Left lung (tissue), 14 donors: ENCODE results near the gene MYBPC2. TPM values are rescaled to one million over a fixed set of nuclear protein-coding genes. Genes with fewer than 3 reads are reported as not detected.

ENCODE experiments used
- ATAC-seq: fragments of 200-7000 bp; cut with Tn5 transposase; one replicate; pipeline ENCODE4 v1.9.1; 2020; ENCODE audit warnings: moderate library complexity
- DNase-seq, 4 donors: peaks; one replicate each; pipeline ENCODE4 v3.0.0-alpha.2; 2013 to 2020
- H3K27ac ChIP-seq, 2 donors: fragments of 200-600 bp; sonication (generic) in 1 of 2; one replicate each; pipeline versions ENCODE4 v1.5.0 to v1.8.0; 2020 to 2021
- H3K27me3 ChIP-seq, 2 donors: fragments of 200-600 bp; sonication (generic) in 1 of 2; one replicate each; pipeline versions ENCODE4 v1.5.0 to v1.8.0; 2020 to 2021
- H3K36me3 ChIP-seq, 2 donors: fragments of 200-600 bp; sonication (generic) in 1 of 2; one replicate each; pipeline versions ENCODE4 v1.5.0 to v1.8.0; 2020 to 2021
- H3K4me1 ChIP-seq, 2 donors: fragments of 200-600 bp; one replicate each; pipeline ENCODE4 v1.8.0; 2021
- H3K4me3 ChIP-seq, 2 donors: fragments of 200-600 bp; sonication (generic) in 1 of 2; one replicate each; pipeline versions ENCODE4 v1.5.0 to v1.8.0; 2020 to 2021; ENCODE audit warnings: mild to moderate bottlenecking in 1 of 2
- H3K9me3 ChIP-seq, 2 donors: fragments of 200-600 bp; sonication (generic) in 1 of 2; one replicate each; pipeline versions ENCODE4 v1.5.0 to v1.8.0; 2020 to 2021
- intact Hi-C, 2 donors: fragments of 100-400 bp; cut with DNase I; formaldehyde crosslinking; loops; one replicate each; pipeline versions ENCODE4 v1.11.2 to v1.14.2; 2022
- long read RNA-seq, 12 donors: library from polyadenylated mRNA in 2 of 12; unstranded in 2 of 12; transcript quantifications; one replicate each; pipeline ENCODE4 v2.0.0 and lab custom pipeline, GENCODE V29; 2019 to 2026
- polyA plus RNA-seq, 6 donors: library from polyadenylated mRNA; unstranded; fragments of 120-200 nt; gene quantifications; one replicate each; pipeline ENCODE4 v1.2.1, GENCODE V29; 2013; ENCODE audit not compliant: insufficient read length in 6 of 6
- total RNA-seq, 2 donors: library from RNA; stranded (reverse); fragmentation: NEBNext Ultra II Directional; extraction: Animal tissue kit (Norgen Biotek cat#: 25700); gene quantifications; one replicate each; pipeline ENCODE4 v1.2.1, GENCODE V29; 2021
- TF ChIP-seq, protein P1 (sequence below), 2 donors: fragments of 200-600 bp; sonication (generic) in 1 of 2; IDR thresholded peaks; one replicate each; pipeline versions ENCODE4 v1.5.0 to v1.8.0; 2021; ENCODE audit warnings: antibody characterized with exemption in 2 of 2
- donor health status: DM: no; HTN: yes; CAD: no.
- donor health status: DM: no; HTN: no; CAD: no.

MYBPC2 gene
- total RNA-seq: under 1 TPM in 1 of 2 donors, not detected in 1; 0.16 TPM
- polyA plus RNA-seq: under 1 TPM in 5 of 6 donors, not detected in 1; 0.06 to 0.70 (median 0.25) TPM
- long read RNA-seq, donor 1: 0 reads
- long read RNA-seq, donor 2: 0 reads
- long read RNA-seq, donor 3: 0 reads
- long read RNA-seq, donor 4: 0 reads
- long read RNA-seq, donor 5: 0 reads
- long read RNA-seq, donor 6: 0 reads
- long read RNA-seq, donor 7: 0 reads
- long read RNA-seq, donor 8: 0 reads
- long read RNA-seq, donor 9: 0 reads
- long read RNA-seq, donor 10: 0 reads
- long read RNA-seq, donor 11: 0 reads
- long read RNA-seq, donor 12: 0 reads

GRCh38 chr19:50432221-50433028, at the start of gene MYBPC2:
Gene MYBPC2, plus strand, starts transcription at chr19:50432892. Its CDS starts 62 bp downstream, at chr19:50432954.
- ATAC-seq (peak; percentile 21), DNase-seq (peak in 1 of 4 donors; percentile 63)
- H3K27ac ChIP-seq: peak within 1 kb of the TSS; percentile 40 to 65
- intact Hi-C loops: no loop called here
- H3K4me3 ChIP-seq: peak within 1 kb of the TSS; percentile 55 to 66
- TF ChIP-seq, protein P1, sequence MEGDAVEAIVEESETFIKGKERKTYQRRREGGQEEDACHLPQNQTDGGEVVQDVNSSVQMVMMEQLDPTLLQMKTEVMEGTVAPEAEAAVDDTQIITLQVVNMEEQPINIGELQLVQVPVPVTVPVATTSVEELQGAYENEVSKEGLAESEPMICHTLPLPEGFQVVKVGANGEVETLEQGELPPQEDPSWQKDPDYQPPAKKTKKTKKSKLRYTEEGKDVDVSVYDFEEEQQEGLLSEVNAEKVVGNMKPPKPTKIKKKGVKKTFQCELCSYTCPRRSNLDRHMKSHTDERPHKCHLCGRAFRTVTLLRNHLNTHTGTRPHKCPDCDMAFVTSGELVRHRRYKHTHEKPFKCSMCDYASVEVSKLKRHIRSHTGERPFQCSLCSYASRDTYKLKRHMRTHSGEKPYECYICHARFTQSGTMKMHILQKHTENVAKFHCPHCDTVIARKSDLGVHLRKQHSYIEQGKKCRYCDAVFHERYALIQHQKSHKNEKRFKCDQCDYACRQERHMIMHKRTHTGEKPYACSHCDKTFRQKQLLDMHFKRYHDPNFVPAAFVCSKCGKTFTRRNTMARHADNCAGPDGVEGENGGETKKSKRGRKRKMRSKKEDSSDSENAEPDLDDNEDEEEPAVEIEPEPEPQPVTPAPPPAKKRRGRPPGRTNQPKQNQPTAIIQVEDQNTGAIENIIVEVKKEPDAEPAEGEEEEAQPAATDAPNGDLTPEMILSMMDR (IDR thresholded peaks at IDR 0.05): no peak
- H3K4me1 ChIP-seq: peaks cover 5 to 21% of the 10 kb centered on the region in 2 donors
- no peaks in the 10 kb centered on the region for H3K9me3 ChIP-seq
- no peaks in the 10 kb centered on the region for H3K36me3 ChIP-seq
- H3K27me3 ChIP-seq: peaks cover 0 to 41% of the 10 kb centered on the region in 2 donors

DNA sequence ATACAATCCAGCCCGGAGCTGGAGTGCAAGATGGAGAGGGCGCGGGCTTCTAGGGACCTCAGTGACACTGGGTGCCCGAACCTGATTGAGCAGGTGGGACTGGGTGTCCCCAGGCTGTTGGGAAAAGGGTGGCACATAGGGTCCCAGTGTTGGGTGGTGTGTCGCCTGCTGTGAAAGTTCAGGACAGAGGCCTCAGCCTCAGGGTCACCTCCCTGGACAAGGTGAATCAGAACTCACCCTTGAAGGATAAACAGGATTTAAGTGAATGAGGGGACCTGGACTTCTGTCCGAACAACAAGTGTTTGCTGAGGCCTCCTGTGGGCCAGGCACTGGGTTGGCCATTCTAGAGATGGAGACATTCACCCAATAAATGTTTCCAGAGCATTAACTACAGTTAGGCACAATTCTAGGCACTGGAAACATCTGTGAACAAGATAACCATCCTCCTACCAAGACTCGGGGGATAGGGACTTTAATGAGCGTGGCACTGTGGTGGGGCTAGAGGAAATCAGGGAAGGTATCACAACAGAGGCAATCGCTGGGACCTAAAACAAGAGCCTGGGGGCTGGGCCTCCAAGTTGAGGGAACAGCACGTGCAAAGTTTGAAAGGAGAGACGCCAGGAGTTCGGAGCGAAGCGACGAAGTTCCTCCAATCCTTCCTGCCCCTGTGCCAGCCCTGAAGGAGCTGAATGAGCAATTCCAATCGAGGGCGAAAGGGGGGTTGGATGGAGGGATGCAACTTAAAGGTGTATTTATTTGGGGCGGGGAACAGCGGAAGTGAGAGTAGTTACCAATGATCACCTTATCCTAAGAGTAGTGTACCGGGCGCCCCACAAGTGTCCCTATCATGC, 49.5 kb upstream of the MYBPC2 start:
- Histone ChIP-seq H3K4me1 (peaks cover 4 to 59% of the 10 kb centered on the region in 2 donors), H3K4me3 (peak overlapping the region; percentile 53 to 66), H3K27me3 (no peaks in the 10 kb centered on the region), H3K27ac (peak overlapping the region; percentile 83 to 86), H3K36me3 (peaks cover 0 to 49% of the 10 kb centered on the region in 2 donors), H3K9me3 (no peaks in the 10 kb centered on the region)
- TF ChIP-seq, protein P1 (IDR thresholded peaks at IDR 0.05): no peak
- intact Hi-C loops: no loop called here
- DNase-seq: no peak
- ATAC-seq: no peak

GRCh38 chr19:50383852-50384684, 48.6 kb upstream of the MYBPC2 start, which contains the start of gene POLD1:
Gene POLD1, plus strand, starts transcription at chr19:50384347. Its CDS starts 14,505 bp downstream, at chr19:50398852.
- Histone ChIP-seq H3K36me3 (peaks cover 0 to 41% of the 10 kb centered on the region in 2 donors), H3K27ac (peak within 1 kb of the TSS; percentile 83 to 86), H3K9me3 (no peaks in the 10 kb centered on the region), H3K4me3 (peak within 1 kb of the TSS; percentile 53 to 66), H3K4me1 (peaks cover 4 to 58% of the 10 kb centered on the region in 2 donors), H3K27me3 (no peaks in the 10 kb centered on the region)
- TF ChIP-seq, protein P1 (IDR thresholded peaks at IDR 0.05): no peak
- DNase-seq: peak; percentile 93 to 100 (median 98)
- peak; percentile 94 for ATAC-seq
- intact Hi-C loops: no loop called here

DNA sequence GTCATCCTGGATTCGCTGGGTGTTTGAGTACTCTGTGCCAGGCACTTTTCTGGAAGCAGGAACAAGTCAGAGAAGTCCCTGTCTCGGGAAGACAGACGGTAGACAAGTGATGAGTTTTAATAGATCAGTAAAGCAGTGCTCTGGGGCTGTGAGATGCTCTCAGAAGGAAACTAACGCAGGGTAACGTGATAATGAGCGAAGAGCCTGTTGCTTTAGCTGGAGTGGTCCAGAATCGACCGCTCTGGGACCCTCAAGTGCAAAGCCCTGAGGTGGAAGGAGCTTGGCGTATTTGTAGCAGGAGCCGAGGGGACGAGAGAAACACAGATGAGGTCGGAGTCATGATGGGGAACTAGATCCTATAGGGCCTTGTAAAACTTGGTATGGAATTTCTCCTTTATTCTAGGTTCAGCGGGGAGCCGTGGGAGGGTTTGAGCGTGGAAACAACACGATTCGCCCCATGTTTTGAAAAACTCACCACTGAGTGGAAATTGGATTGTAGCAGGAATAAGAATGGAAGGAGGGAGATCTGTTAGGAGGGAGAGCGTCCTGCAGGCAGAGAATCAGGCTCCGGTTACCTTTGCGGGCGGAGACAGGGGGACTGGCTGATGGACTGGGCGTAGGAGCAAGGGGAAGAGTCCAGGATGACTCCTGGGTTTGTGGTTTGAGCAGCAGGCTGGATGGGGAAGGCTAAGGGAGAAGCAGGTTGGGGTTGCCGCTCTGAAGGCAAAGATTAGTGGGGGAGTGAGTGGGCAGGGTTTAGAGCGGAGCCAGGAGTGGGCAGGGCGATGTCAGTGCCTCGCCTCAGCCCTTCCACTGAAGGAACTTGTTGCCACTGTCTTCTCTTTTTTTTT, 47.8 kb upstream of the MYBPC2 start:
- Histone ChIP-seq H3K9me3 (no peaks in the 10 kb centered on the region), H3K27ac (peak overlapping the region; percentile 83 to 86), H3K36me3 (peaks cover 0 to 32% of the 10 kb centered on the region in 2 donors), H3K4me1 (peaks cover 4 to 52% of the 10 kb centered on the region in 2 donors), H3K4me3 (peak overlapping the region; percentile 53 to 66), H3K27me3 (no peaks in the 10 kb centered on the region)
- intact Hi-C loops: no loop called here
- ATAC-seq: no peak
- TF ChIP-seq, protein P1 (IDR thresholded peaks at IDR 0.05): no peak
- DNase-seq: peak in 1 of 4 donors; percentile 59
